Lung microvascular endothelial cell (primary cell): ENCODE data around the gene CMC2. TPM values are rescaled to one million over a fixed set of nuclear protein-coding genes. Genes with fewer than 3 reads are reported as not detected.
A peak's percentile ranks its signal among the peaks of the same experiment; 100 is the strongest.

Source experiments
- DNase-seq, 2 donors: peaks; one replicate each; pipeline versions ENCODE4 v3.0.0 to v3.0.0-alpha.2; 2010; ENCODE audit warnings: low read depth in 2 of 2
- total RNA-seq: library from RNA; depleted of rRNA; stranded (reverse); fragments of >200 nt; gene quantifications from 2 replicates; pipeline ENCODE4 v1.2.1, GENCODE V29; 2014

Gene CMC2
- total RNA-seq, 1 donor from 2014 or later = 47.8 TPM

DNA sequence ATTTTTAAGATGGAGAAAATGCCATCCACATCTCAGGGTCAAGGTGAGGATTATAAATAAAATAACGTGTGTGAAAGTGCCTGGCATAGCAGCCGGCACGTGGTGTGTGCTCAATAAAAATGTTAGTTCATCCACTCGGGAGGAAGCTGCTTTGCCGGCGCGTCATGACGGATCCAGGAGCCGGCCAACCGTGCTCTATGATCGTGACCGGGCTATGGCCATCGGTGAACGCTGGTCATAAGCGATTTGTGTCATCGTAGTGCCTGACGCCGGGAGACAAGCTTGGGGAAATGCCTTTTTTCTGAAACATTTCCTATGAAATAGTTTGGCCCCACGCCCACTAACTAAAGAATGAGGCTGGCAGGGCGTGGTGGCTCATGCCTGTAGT lies 74.0 kb downstream of the CMC2 start:
- peak; percentile 100 for DNase-seq

GRCh38 chr16:80931801-80932707 lies 74.6 kb downstream of the CMC2 start:
- peak; percentile 67 for DNase-seq

DNA sequence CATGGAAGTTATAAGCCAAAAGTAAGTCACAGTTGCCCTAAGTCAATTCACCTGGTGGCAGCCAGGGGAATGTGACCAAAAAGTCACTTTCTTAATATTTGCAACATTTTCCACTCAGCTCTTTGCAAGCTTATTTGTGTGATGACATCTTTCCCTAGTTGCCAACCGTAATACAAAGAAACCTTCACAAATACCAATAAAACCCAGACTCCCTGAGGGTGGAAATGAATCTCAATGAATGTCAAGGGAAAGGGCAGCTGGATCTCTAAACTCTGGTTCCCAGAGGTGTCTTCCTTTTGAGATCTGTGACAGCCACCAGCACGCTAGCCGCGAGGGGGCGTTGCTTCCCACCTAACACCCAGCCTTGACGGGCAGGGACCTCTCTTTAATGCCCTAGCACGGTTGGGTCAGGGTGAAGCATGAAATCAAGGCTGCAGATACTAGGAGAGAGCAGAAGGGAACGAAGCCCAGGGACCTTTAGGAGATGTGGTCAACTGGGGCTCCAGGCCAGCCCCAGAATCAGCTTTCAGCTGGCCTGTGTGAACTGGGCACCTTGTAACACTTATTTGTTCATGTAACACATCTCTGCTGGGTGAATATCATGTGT lies 82.2 kb downstream of the CMC2 start:
- DNase-seq = peak; percentile 82 to 88

DNA sequence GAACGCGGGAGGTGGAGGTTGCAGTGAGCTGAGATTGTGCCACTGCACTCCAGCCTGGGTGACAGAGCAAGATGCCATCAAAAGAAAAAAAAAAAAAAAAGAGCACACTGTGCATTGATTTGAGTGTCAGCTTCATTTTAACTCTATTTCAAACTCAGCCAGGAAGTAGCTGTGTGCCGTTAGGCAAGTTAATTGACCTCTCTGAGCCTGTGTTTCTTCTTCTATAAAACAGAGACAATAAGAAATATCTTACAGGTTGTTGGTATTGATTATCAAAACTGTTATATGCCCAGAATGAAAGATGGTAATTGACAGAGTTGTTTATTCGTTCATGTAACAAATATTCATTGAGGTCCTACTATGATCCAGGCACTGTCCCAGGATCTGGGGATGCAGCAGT lies 83.3 kb downstream of the CMC2 start:
- no peak for DNase-seq

Other genes starting within 250 kb of the CMC2 start
- 20.3 and 29.0 TPM in 2 replicates for gene CDYL2, start 202.3 kb downstream of the CMC2 start, total RNA-seq
- gene CENPN, start 329 bp upstream of the CMC2 start, total RNA-seq = 18.3 and 29.6 TPM in 2 replicates
- 19.2 and 38.3 TPM in 2 replicates for gene ATMIN, start 29.0 kb upstream of the CMC2 start, total RNA-seq
- gene C16orf46, start 70.4 kb upstream of the CMC2 start, total RNA-seq = under 0.01 and 0.20 TPM in 2 replicates
- gene GCSH, start 89.5 kb upstream of the CMC2 start, total RNA-seq = 7.5 and 8.3 TPM in 2 replicates
- under 0.01 TPM in 1 of 2 replicates, not detected in the other for gene BCO1, start 231.8 kb upstream of the CMC2 start, total RNA-seq